Right cardiac atrium (tissue), 5 donors: ENCODE data around the gene BCAS3. TPM values are rescaled to one million over a fixed set of nuclear protein-coding genes. Genes with fewer than 3 reads are reported as not detected.

Experiments used
- ATAC-seq, 2 donors: fragments of 200-7000 bp; cut with Tn5 transposase; one replicate each; pipeline versions ENCODE4 v1.8.0 to v1.9.1; 2020; ENCODE audit warnings: moderate library complexity in 2 of 2, mild to moderate bottlenecking in 1 of 2
- DNase-seq, 3 donors: peaks; one replicate each; pipeline ENCODE4 v3.0.0-alpha.2; 2020
- H3K27ac ChIP-seq: one replicate; pipeline ENCODE4 v1.5.1; 2013; ENCODE audit warnings: mild to moderate bottlenecking, low read length, control low read depth, moderate library complexity
- H3K27me3 ChIP-seq: one replicate; pipeline ENCODE4 v1.6.1; 2013; ENCODE audit not compliant: control insufficient read depth, insufficient read depth
- H3K4me1 ChIP-seq: one replicate; pipeline ENCODE4 v1.6.1; 2013; ENCODE audit warnings: low read length; ENCODE audit not compliant: control insufficient read depth, insufficient read depth
- H3K4me3 ChIP-seq: one replicate; pipeline ENCODE4 v1.5.1; 2013; ENCODE audit warnings: low read length, control low read depth
- H3K9me3 ChIP-seq: one replicate; pipeline ENCODE4 v1.6.1; 2013; ENCODE audit warnings: low read length; ENCODE audit not compliant: control insufficient read depth
- WGBS: extraction: QIAGEN DNeasy Blood & Tissue Kit; methylation state at CpG from one replicate; pipeline ENCODE4 v1.1.7; 2013; 5-methylcytosine and 5-hydroxymethylcytosine counted together
- intact Hi-C, 4 donors: fragments of 100-400 bp; cut with DNase I; formaldehyde crosslinking; loops; one replicate each; pipeline versions ENCODE4 v1.11.0 to v1.14.0; 2022 to 2023
- polyA plus RNA-seq: library from polyadenylated mRNA; stranded (reverse); fragments of 200-250 nt; gene quantifications from one replicate; pipeline ENCODE4 v1.2.3, GENCODE V29; 2013
- total RNA-seq, 4 donors: library from RNA; stranded (reverse); fragmentation: NEBNext Ultra II Directional; extraction: Animal tissue kit (Norgen Biotek cat#: 25700); gene quantifications; one replicate each; pipeline ENCODE4 v1.2.1, GENCODE V29; 2021
- donor health status: healthy with polysubstance abuse.
- donor health status: DM: no; HTN: yes; CAD: no.
- donor health status: DM: no; HTN: no; CAD: no.
- donor health status: DM: no; HTN: yes; CAD: no; lungs with severe emphysema.
- donor health status: DM: yes; HTN: yes; CAD: no.

BCAS3 gene
- total and polyA plus RNA-seq, 5 donors, result 6.6 to 19.6 (median 19.1) TPM

GRCh38 chr17:61362396-61362795 lies 684.7 kb downstream of the BCAS3 start:
- intact Hi-C loops, result no loop called here
- Histone ChIP-seq H3K4me3 (no peak overlapping the region), H3K9me3 (no peaks in the 10 kb centered on the region), H3K27me3 (no peaks in the 10 kb centered on the region), H3K27ac (no peak overlapping the region), H3K4me1 (no peaks in the 10 kb centered on the region)
- DNase-seq (no peak), ATAC-seq (no peak)
- 83% methylated on average over 5 of the region's 5 CpGs for WGBS

GRCh38 chr17:61362852-61363600 lies 685.4 kb downstream of the BCAS3 start:
- Histone ChIP-seq H3K9me3 (no peaks in the 10 kb centered on the region), H3K4me1 (no peaks in the 10 kb centered on the region), H3K27me3 (no peaks in the 10 kb centered on the region), H3K27ac (no peak overlapping the region), H3K4me3 (no peak overlapping the region)
- ATAC-seq (no peak), DNase-seq (no peak)
- intact Hi-C loops, result no loop called here
- 90% methylated on average over 9 of the region's 9 CpGs for WGBS

- H3K4me1 ChIP-seq, result no peaks in the 10 kb centered on the region
- ATAC-seq, result no peak
- no peak for DNase-seq
- no peaks in the 10 kb centered on the region for H3K9me3 ChIP-seq
- no peak overlapping the region for H3K4me3 ChIP-seq
- intact Hi-C loops, result no loop called here
- no peak overlapping the region for H3K27ac ChIP-seq
- WGBS, result 94% methylated on average over 13 of the region's 13 CpGs
- H3K27me3 ChIP-seq, result no peaks in the 10 kb centered on the region
These were observed 686.2 kb downstream of the BCAS3 start for GRCh38 chr17:61363601-61364462.

GRCh38 chr17:61364463-61364846 lies 686.8 kb downstream of the BCAS3 start:
- intact Hi-C loops, result no loop called here
- ATAC-seq, result no peak
- 98% methylated on average over 3 of the region's 3 CpGs for WGBS

GRCh38 chr17:61366076-61366714 lies 688.5 kb downstream of the BCAS3 start:
- ATAC-seq (peak; percentile 73 to 78), DNase-seq (peak in 1 of 3 donors; percentile 58)
- no peak overlapping the region for H3K4me3 ChIP-seq
- H3K27ac ChIP-seq, result no peak overlapping the region
- H3K4me1 ChIP-seq, result no peaks in the 10 kb centered on the region
- WGBS, result 71% methylated on average over 8 of the region's 8 CpGs
- H3K27me3 ChIP-seq, result no peaks in the 10 kb centered on the region
- no peaks in the 10 kb centered on the region for H3K9me3 ChIP-seq
- intact Hi-C loops, result no loop called here

More at GRCh38 chr17:61364463-61364846, 686.8 kb downstream of the BCAS3 start:
- Histone ChIP-seq H3K4me3 (no peak overlapping the region), H3K9me3 (no peaks in the 10 kb centered on the region), H3K27me3 (no peaks in the 10 kb centered on the region), H3K27ac (no peak overlapping the region), H3K4me1 (no peaks in the 10 kb centered on the region)
- no peak for DNase-seq

- Histone ChIP-seq H3K9me3 (no peaks in the 10 kb centered on the region), H3K27ac (no peak overlapping the region), H3K4me1 (no peaks in the 10 kb centered on the region), H3K4me3 (no peak overlapping the region), H3K27me3 (no peaks in the 10 kb centered on the region)
- WGBS, result 53% methylated on average over 19 of the region's 19 CpGs
- DNase-seq (peak; percentile 65 to 86 (median 83)), ATAC-seq (peak; percentile 95)
- intact Hi-C loops, result no loop called here
These were observed 689.2 kb downstream of the BCAS3 start for GRCh38 chr17:61366715-61367413.

GRCh38 chr17:61368049-61368831 lies 690.6 kb downstream of the BCAS3 start:
- Histone ChIP-seq H3K9me3 (no peaks in the 10 kb centered on the region), H3K27me3 (no peaks in the 10 kb centered on the region), H3K4me3 (no peak overlapping the region), H3K4me1 (no peaks in the 10 kb centered on the region), H3K27ac (no peak overlapping the region)
- DNase-seq, result no peak
- 96% methylated on average over 27 of the region's 27 CpGs for WGBS
- intact Hi-C loops, result no loop called here
- no peak for ATAC-seq

- intact Hi-C loops, result no loop called here
- H3K27ac ChIP-seq, result no peak overlapping the region
- H3K27me3 ChIP-seq, result no peaks in the 10 kb centered on the region
- no peak overlapping the region for H3K4me3 ChIP-seq
- H3K9me3 ChIP-seq, result no peaks in the 10 kb centered on the region
- no peak for DNase-seq
- no peak for ATAC-seq
- H3K4me1 ChIP-seq, result no peaks in the 10 kb centered on the region
- WGBS, result 93% methylated on average over 7 of the region's 7 CpGs
These were observed 691.3 kb downstream of the BCAS3 start for GRCh38 chr17:61368832-61369450.

GRCh38 chr17:61369751-61370150 lies 692.1 kb downstream of the BCAS3 start:
- WGBS, result 97% methylated on average over 10 of the region's 10 CpGs
- intact Hi-C loops, result loop anchor here in 1 of 4 donors (10.0 kb wide), 1 partner anchor 115 kb away; no protein-coding TSS in a partner anchor
- DNase-seq (no peak), ATAC-seq (no peak)
- Histone ChIP-seq H3K4me1 (no peaks in the 10 kb centered on the region), H3K9me3 (no peaks in the 10 kb centered on the region), H3K4me3 (no peak overlapping the region), H3K27me3 (no peaks in the 10 kb centered on the region), H3K27ac (no peak overlapping the region)

GRCh38 chr17:61371179-61371578 lies 693.5 kb downstream of the BCAS3 start:
- H3K4me3 ChIP-seq, result no peak overlapping the region
- no peaks in the 10 kb centered on the region for H3K4me1 ChIP-seq
- H3K27ac ChIP-seq, result no peak overlapping the region
- ATAC-seq, result no peak
- no peak for DNase-seq
- no peaks in the 10 kb centered on the region for H3K9me3 ChIP-seq
- WGBS, result 98% methylated on average over 1 of the region's 1 CpG
- H3K27me3 ChIP-seq, result no peaks in the 10 kb centered on the region
- intact Hi-C loops, result loop anchor here in 1 of 4 donors (10.0 kb wide), 1 partner anchor 116 kb away; no protein-coding TSS in a partner anchor
